Stomach (tissue), 19 donors: Measurements from ENCODE around the gene TSPYL6. TPM values are rescaled to one million over a fixed set of nuclear protein-coding genes. Genes with fewer than 3 reads are reported as not detected.
"Not testable (repeated sequence)": the region's sequence is repeated elsewhere in the genome, so short reads cannot be mapped to it uniquely, and the experiment has no call there.

ENCODE experiments used
- DNase-seq, 2 donors: peaks; one replicate each; pipeline versions ENCODE4 v3.0.0 to v3.0.0-alpha.2; 2013 to 2019
- H3K27ac ChIP-seq, 5 donors: fragments of 200-600 bp in 4 of 5; sonication (generic) in 4 of 5; one replicate each; pipeline ENCODE4 v1.5.1; 2013 to 2019; ENCODE audit warnings: mild to moderate bottlenecking in 1 of 5, moderate library complexity in 1 of 5
- H3K27me3 ChIP-seq, 3 donors: fragments of 200-600 bp; sonication (generic); one replicate each; pipeline ENCODE4 v1.5.1; 2017 to 2019; ENCODE audit warnings: mixed run types in 1 of 3
- H3K36me3 ChIP-seq, 4 donors: fragments of 200-600 bp; sonication (generic); 1 replicate in 3 of 4; 2 replicates in 1 of 4; pipeline ENCODE4 v1.5.1; 2016 to 2019
- H3K4me1 ChIP-seq, 4 donors: fragments of 200-600 bp; sonication (generic); one replicate each; pipeline ENCODE4 v1.5.1; 2016 to 2019
- H3K4me3 ChIP-seq, 4 donors: fragments of 200-600 bp; sonication (generic) in 3 of 4; one replicate each; pipeline ENCODE4 v1.5.1; 2016 to 2019; ENCODE audit warnings: mild to moderate bottlenecking in 1 of 4
- H3K9me3 ChIP-seq, 4 donors: fragments of 200-600 bp; sonication (generic); one replicate each; pipeline ENCODE4 v1.5.1; 2016 to 2019
- EP300 ChIP-seq: sonication (generic); formaldehyde crosslinking; IDR thresholded peaks from one replicate; pipeline ENCODE4 v1.6.1; 2017; ENCODE audit warnings: antibody characterized with exemption
- POLR2A ChIP-seq, 4 donors: fragments of 450-650 bp; IDR thresholded peaks; one replicate each; pipeline ENCODE4 v1.6.1; 2016; ENCODE audit warnings: antibody characterized with exemption in 4 of 4, control low read depth in 2 of 4, mild to moderate bottlenecking in 1 of 4, moderate library complexity in 1 of 4
- POLR2AphosphoS5 ChIP-seq, 3 donors: sonication (generic); formaldehyde crosslinking; IDR thresholded peaks; one replicate each; pipeline ENCODE4 v1.6.1; 2016; ENCODE audit warnings: antibody characterized with exemption in 3 of 3
- WGBS, 5 donors: extraction: QIAGEN DNeasy Blood & Tissue Kit in 3 of 5; methylation state at CpG; one replicate each; pipeline versions ENCODE4 v1.1.5 to v1.1.7; 2013 to 2018; 5-methylcytosine and 5-hydroxymethylcytosine counted together
- intact Hi-C: fragments of 100-400 bp; cut with DNase I; formaldehyde crosslinking; loops from one replicate; pipeline ENCODE4 v1.15.1; 2023; ENCODE audit warnings: low total_unique reads
- long read RNA-seq, 10 donors: transcript quantifications; one replicate each; lab custom pipeline, GENCODE V29; 2026
- polyA plus RNA-seq, 3 donors: library from polyadenylated mRNA; stranded (reverse); fragments of 200-250 nt; gene quantifications; one replicate each; pipeline ENCODE4 v1.2.3, GENCODE V29; 2013
- total RNA-seq, 5 donors: library from RNA; depleted of rRNA; stranded (reverse); fragments of >200 nt; gene quantifications; one replicate each; pipeline versions ENCODE4 v1.1.0 to v1.2.3, GENCODE V29; 2014 to 2016
- TF ChIP-seq, protein P1 (sequence below), 7 experiments: fragments of 450-650 bp in 4 of 7; fragments of 200-600 bp in 3 of 7; sonication (generic) in 3 of 7; IDR thresholded peaks; one replicate each; pipeline ENCODE4 v1.5.1; 2016 to 2019; ENCODE audit warnings: antibody characterized with exemption in 7 of 7, control low read depth in 2 of 7, mild to moderate bottlenecking in 1 of 7
- donor health status: healthy with polysubstance abuse.
- donor health status: Bipolar disorder and iron deficiency.
- donor health status: healthy.

Gene TSPYL6
- not detected for total RNA-seq
- polyA plus RNA-seq: not detected
- long read RNA-seq, donor 1: 0 reads
- long read RNA-seq, donor 2: 0 reads
- long read RNA-seq, donor 3: 0 reads
- long read RNA-seq, donor 4: 0 reads
- long read RNA-seq, donor 5, partial matches to known transcripts: 26 of 36 reads
- long read RNA-seq, donor 5, other reads (novel, unspliced or antisense): 10 of 36 reads
- long read RNA-seq, donor 6: 0 reads
- long read RNA-seq, donor 7: 0 reads
- long read RNA-seq, donor 8, partial matches to known transcripts: 0 of 1 reads
- long read RNA-seq, donor 8, other reads (novel, unspliced or antisense): 0 of 1 reads
- long read RNA-seq, donor 9, partial matches to known transcripts: 0 of 2 reads
- long read RNA-seq, donor 9, other reads (novel, unspliced or antisense): 0 of 2 reads
- long read RNA-seq, donor 10: 0 reads

DNA sequence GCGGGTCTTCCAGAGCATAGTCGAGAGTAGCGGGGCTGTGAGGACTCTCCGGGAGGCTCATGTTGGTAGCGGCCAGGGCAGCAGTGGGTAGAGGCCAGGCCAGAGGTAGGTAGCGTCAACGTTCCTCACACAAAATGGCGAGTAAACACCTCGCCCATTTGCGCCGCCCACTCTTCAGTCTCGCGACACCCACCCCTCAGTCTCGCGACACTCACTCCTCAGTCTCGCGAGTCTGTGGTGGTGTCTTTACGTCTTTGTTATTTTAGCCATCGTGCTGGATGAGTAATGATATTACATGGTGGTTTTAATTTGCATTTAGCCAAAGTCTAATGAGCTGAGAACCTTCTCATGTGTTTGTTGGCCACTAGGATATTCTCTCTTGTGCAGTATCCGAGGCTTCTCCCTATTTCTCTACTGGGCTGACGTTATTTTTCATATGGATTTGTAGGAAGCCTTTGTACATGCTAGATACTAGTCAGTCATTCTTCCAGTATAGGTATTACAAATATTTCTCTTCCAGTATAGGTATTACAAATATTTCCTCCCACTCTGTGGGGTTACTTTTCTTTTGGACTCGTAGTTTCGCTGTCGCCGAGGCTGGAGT, at the start of gene TSPYL6:
Gene TSPYL6, minus strand, starts transcription at position 139 of the 604 bp plus-strand sequence. Its CDS starts 78 bp downstream, at position 61.
- Histone ChIP-seq H3K27ac (no peak within 1 kb of the TSS), H3K9me3 (no peaks in the 10 kb centered on the region), H3K27me3 (no peaks in the 10 kb centered on the region), H3K36me3 (peaks cover 0 to 13% (median 0%) of the 10 kb centered on the region in 4 donors), H3K4me3 (no peak within 1 kb of the TSS), H3K4me1 (peaks cover 0 to 1% (median 0%) of the 10 kb centered on the region in 4 donors)
- intact Hi-C loops: no loop called here
- no peak for DNase-seq
- WGBS, 5 donors: 96 to 98% (median 98%) methylated on average over 25 of the region's 25 CpGs
- TF ChIP-seq, protein P1, sequence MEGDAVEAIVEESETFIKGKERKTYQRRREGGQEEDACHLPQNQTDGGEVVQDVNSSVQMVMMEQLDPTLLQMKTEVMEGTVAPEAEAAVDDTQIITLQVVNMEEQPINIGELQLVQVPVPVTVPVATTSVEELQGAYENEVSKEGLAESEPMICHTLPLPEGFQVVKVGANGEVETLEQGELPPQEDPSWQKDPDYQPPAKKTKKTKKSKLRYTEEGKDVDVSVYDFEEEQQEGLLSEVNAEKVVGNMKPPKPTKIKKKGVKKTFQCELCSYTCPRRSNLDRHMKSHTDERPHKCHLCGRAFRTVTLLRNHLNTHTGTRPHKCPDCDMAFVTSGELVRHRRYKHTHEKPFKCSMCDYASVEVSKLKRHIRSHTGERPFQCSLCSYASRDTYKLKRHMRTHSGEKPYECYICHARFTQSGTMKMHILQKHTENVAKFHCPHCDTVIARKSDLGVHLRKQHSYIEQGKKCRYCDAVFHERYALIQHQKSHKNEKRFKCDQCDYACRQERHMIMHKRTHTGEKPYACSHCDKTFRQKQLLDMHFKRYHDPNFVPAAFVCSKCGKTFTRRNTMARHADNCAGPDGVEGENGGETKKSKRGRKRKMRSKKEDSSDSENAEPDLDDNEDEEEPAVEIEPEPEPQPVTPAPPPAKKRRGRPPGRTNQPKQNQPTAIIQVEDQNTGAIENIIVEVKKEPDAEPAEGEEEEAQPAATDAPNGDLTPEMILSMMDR (IDR thresholded peaks at IDR 0.05): no peak
- no peak for TF ChIP-seq EP300
- no peak for TF ChIP-seq POLR2A (IDR thresholded peaks at IDR 0.05)
- no peak for TF ChIP-seq POLR2AphosphoS5 (IDR thresholded peaks at IDR 0.05)

DNA sequence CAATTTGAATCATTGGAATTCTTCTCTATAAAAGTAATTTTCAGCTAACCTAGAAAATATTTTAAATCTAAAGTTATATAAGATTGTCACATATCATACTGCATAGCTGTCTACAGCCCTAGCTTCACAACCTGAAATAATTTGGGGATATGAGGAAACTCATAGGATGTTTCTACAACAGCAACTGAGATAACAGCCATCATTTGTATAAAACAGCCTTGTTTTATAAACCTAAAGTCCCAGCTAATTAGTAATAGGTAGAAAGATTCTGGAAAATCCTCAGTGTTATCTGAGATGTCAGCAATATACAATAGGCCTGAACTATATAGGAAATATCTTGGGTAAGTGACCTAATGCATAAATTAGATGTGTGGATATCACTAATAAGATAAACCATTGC, 47.6 kb upstream of the TSPYL6 start:
- Histone ChIP-seq H3K9me3 (no peaks in the 10 kb centered on the region), H3K4me1 (no peaks in the 10 kb centered on the region), H3K36me3 (no peaks in the 10 kb centered on the region), H3K4me3 (no peak overlapping the region), H3K27me3 (no peaks in the 10 kb centered on the region), H3K27ac (no peak overlapping the region)
- no peak for DNase-seq
- TF ChIP-seq, protein P1 (IDR thresholded peaks at IDR 0.05): no peak
- intact Hi-C loops: no loop called here

DNA sequence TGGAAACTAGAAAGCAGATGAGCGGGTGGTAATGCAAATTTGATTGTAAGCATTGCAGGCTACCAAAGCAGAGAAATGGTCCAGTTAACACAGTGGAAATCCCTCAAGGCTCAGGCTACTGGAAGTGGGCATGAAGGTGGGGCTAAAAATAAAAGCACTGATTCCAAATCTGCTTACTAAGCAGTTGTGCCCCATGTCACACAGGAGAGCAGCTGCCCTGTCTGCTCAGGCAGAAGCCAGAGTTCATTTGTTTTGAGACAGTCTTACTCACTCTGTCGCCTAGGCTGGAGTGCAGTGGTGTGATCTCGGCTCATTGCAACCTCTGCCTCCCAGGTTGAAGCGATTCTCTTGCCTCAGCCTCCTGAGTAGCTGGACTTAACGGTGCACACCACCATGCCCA, 42.5 kb upstream of the TSPYL6 start:
- Histone ChIP-seq H3K27ac (no peak overlapping the region), H3K9me3 (no peaks in the 10 kb centered on the region), H3K27me3 (no peaks in the 10 kb centered on the region), H3K36me3 (no peaks in the 10 kb centered on the region), H3K4me3 (no peak overlapping the region), H3K4me1 (no peaks in the 10 kb centered on the region)
- 90 to 98% (median 92%) methylated on average over 5 of the region's 5 CpGs for WGBS, 5 donors
- DNase-seq: no peak
- TF ChIP-seq EP300 (no peak), POLR2A (IDR thresholded peaks at IDR 0.05) (no peak), POLR2AphosphoS5 (IDR thresholded peaks at IDR 0.05) (no peak)
- TF ChIP-seq, protein P1 (IDR thresholded peaks at IDR 0.05): no peak
- intact Hi-C loops: no loop called here

DNA sequence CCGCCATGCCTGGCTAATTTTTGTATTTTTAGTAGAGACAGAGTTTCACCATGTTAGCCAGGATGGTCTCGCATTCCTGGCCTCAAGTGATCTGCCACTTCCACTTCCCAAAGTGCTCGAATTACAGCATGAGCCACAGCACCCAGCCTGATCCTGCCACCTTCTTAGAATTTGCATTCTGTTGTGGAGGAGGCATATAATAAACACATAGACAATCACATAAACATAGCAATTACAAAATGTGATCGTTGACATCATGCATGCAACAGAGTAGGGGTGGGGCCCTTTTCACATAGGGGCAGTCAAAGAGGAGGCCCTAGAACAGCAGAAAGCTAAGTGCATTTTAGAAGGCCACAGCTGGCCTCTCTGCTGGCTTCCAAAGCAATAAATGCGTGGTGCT, 39.9 kb upstream of the TSPYL6 start:
- intact Hi-C loops: no loop called here
- Histone ChIP-seq H3K27me3 (no peaks in the 10 kb centered on the region), H3K4me1 (no peaks in the 10 kb centered on the region), H3K36me3 (no peaks in the 10 kb centered on the region), H3K9me3 (no peaks in the 10 kb centered on the region), H3K4me3 (no peak overlapping the region), H3K27ac (no peak overlapping the region)
- WGBS, 5 donors: 84 to 90% (median 86%) methylated on average over 5 of the region's 5 CpGs
- no peak for DNase-seq
- TF ChIP-seq POLR2AphosphoS5 (IDR thresholded peaks at IDR 0.05): no peak
- TF ChIP-seq POLR2A (IDR thresholded peaks at IDR 0.05): no peak
- TF ChIP-seq, protein P1 (IDR thresholded peaks at IDR 0.05): no peak
- TF ChIP-seq EP300: no peak

DNA sequence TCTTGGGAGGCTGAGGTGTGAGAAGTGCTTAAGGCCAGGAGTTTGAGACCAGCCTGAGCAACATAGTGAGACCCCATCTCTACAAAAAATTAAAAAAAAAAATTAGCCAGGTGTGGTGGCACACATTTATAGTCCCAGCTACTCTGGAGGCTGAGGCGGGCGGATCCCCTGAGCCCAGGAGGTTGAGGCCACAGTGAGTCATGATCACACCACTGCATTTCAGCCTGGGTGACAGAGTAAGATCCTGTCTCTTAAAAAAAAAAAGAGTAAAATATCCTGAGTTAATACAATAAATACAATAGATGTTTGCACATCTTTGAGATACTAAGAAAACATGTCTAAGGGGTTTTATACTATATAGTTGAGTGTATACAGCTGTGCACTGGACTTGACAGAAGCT, 38.6 kb upstream of the TSPYL6 start:
- DNase-seq: not testable (repeated sequence)

More for the DNA sequence above, 38.6 kb upstream of the TSPYL6 start:
- WGBS, 5 donors: 84 to 100% (median 100%) methylated on average over 2 of the region's 2 CpGs
- H3K27me3 ChIP-seq, H3K27ac ChIP-seq, intact Hi-C loops, H3K9me3 ChIP-seq, H3K36me3 ChIP-seq, H3K4me3 ChIP-seq, H3K4me1 ChIP-seq: not testable (repeated sequence)
